Fibroblast of the aortic adventitia (primary cell): ENCODE measurements around the gene SERINC3. TPM values are rescaled to one million over a fixed set of nuclear protein-coding genes. Genes with fewer than 3 reads are reported as not detected.

Experiments
- DNase-seq: peaks from one replicate; pipeline ENCODE4 v3.0.0-alpha.2; 2010; ENCODE audit warnings: low read depth
- H3K4me3 ChIP-seq: 2 replicates; pipeline ENCODE4 v1.5.1; 2011; ENCODE audit warnings: low read depth, mild to moderate bottlenecking, control low read depth, low read length, moderate library complexity
- total RNA-seq: library from RNA; depleted of rRNA; stranded (reverse); fragments of >200 nt; gene quantifications from 2 replicates; pipeline ENCODE4 v1.2.3, GENCODE V29; 2012; ENCODE audit warnings: low replicate concordance
- TF ChIP-seq, protein P1 (sequence below): IDR thresholded peaks from 2 replicates; pipeline ENCODE4 v1.5.1; 2011; ENCODE audit warnings: mild to moderate bottlenecking, low read length, control low read depth, inconsistent platforms; ENCODE audit not compliant: insufficient read depth

The SERINC3 gene
- total RNA-seq, 1 donor = 160 TPM

DNA sequence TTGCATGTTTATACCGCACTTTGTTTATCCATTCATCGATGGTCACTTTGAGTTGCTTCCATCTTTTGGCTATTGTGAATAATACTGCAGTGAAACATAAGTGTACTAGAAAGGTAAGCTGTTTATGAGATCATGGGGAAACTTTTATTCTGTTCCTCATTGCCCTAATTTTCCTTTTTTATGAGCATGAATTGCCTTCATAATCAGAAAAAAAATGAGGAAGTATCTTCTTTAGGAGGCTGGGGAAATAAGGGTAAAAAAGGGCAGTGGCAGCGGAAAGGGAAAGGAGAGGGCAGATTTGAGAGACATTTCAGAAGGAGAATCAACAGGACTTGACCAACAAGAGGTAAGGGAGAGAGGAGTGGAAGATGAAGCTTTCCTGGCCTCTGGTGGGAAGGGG is 14.3 kb upstream of the SERINC3 start:
- H3K4me3 ChIP-seq = no peak overlapping the region
- TF ChIP-seq, protein P1, sequence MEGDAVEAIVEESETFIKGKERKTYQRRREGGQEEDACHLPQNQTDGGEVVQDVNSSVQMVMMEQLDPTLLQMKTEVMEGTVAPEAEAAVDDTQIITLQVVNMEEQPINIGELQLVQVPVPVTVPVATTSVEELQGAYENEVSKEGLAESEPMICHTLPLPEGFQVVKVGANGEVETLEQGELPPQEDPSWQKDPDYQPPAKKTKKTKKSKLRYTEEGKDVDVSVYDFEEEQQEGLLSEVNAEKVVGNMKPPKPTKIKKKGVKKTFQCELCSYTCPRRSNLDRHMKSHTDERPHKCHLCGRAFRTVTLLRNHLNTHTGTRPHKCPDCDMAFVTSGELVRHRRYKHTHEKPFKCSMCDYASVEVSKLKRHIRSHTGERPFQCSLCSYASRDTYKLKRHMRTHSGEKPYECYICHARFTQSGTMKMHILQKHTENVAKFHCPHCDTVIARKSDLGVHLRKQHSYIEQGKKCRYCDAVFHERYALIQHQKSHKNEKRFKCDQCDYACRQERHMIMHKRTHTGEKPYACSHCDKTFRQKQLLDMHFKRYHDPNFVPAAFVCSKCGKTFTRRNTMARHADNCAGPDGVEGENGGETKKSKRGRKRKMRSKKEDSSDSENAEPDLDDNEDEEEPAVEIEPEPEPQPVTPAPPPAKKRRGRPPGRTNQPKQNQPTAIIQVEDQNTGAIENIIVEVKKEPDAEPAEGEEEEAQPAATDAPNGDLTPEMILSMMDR = no peak
- DNase-seq = no peak

DNA sequence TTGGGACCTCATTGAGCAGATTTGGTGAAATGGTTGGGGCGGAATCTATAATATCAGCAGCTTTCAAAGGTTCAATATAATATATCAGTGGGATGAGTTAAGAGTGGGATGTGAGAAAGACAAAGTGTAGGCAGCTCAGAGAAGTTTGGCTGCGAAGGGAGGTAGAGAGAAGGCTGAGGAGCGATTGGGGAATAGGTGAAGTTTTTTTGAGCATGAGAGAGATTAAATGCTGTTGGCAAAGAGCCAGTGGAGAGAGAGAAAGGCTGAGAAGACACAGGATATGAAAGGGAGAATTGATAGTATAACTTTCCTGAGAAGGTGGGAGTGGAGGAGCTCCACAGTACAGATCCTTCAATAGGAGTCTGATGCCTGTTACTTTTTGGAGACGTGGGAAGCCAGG is 12.1 kb upstream of the SERINC3 start:
- H3K4me3 ChIP-seq = no peak overlapping the region
- DNase-seq = no peak
- TF ChIP-seq, protein P1 = no peak

DNA sequence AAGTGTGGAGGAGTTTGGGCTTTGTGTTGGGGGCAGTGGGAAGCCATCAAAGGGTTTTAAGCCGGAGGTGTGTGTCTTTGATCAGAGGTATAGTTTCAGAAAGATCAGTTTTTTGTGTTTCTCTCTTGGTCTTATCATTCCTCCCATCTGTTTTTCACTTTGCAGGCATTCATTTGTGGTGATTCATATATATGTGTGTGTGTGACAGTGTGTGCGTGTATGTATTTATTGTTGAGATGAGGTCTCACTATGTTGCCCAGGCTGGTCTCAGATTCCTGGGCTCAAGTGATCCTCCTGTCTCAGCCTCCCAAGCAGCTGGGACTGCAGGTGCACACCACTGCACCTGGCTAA is 11.1 kb upstream of the SERINC3 start:
- TF ChIP-seq, protein P1 = no peak
- DNase-seq = peak; percentile 59
- peak overlapping the region; percentile 79 for H3K4me3 ChIP-seq

DNA sequence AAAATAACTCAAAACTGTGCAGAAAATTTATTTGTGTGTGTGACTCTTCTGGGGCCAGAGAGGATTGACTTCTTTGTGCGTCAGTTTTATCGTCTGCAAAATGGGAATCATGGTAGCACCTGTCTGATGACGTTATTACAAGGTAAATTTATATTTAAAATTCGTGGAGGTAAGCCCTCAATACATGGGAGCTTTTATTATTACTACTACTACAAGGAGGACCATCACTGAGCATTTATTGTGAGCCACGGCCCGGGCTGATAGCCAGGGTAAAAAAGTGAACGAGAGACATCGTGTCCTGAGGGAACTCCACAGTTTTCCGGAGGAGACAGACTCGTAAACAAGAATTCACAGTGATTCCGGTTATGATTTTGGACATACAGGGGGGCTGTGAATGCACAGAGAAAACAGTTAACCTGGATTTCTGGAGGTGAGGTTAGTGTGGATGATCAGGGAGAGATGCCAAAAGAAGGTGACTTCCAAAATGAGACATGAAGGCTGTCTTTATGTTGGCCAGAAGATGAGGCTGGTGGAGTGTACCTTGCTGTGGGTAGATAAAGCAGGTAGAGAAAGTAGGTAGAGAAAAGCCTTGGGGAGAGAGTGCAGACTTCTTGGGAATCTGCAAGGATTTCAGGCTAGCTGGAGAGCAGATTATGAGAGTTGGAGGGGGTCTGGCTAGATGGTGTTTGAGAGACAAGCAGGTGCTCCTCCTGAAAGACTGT is 10.6 kb upstream of the SERINC3 start:
- TF ChIP-seq, protein P1 = no peak
- peak overlapping the region; percentile 79 for H3K4me3 ChIP-seq
- DNase-seq = no peak

DNA sequence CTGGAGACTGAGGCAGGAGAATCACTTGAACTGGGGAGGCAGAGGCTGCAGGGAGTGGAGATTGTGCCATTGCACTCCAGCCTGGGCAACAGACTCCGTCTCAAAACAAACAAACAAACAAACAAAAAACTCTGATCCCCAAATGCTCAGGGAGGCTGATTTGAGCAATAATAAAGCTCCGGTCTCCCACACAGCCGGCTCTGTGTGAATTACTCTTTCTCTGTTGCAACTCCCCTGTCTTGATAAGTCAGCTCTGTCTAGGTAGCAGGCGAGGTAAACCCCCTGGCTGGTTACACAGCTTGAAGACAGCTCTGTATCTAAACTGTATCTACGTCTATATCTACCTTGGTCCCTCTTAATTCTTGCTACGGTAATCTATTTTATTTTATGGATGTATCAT is 6.4 kb upstream of the SERINC3 start:
- TF ChIP-seq, protein P1 = no peak
- DNase-seq = no peak
- H3K4me3 ChIP-seq = no peak overlapping the region

DNA sequence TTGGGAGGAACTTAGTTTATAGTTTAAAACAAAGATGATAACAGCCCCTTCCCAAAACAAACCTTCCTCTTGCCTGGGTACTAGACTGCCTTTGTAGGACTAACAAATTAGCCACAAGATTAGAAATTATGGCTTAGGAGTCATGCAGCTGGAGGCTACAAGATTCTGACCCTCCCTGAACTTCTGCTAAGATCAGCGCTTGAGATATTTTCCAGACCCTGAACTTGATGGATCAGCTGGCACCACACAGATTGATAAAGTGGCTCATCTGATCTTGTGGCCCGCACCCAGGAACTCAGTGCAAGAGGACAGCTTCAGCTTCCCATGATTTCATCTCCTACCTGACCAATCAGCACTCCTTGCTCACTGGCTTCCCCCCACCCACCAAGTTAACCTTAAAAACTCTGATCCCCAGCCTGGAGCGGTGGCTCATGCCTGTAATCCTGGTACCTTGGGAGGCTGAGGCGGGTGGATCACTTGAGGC is 5.9 kb upstream of the SERINC3 start:
- TF ChIP-seq, protein P1 = no peak
- no peak overlapping the region for H3K4me3 ChIP-seq
- no peak for DNase-seq

DNA sequence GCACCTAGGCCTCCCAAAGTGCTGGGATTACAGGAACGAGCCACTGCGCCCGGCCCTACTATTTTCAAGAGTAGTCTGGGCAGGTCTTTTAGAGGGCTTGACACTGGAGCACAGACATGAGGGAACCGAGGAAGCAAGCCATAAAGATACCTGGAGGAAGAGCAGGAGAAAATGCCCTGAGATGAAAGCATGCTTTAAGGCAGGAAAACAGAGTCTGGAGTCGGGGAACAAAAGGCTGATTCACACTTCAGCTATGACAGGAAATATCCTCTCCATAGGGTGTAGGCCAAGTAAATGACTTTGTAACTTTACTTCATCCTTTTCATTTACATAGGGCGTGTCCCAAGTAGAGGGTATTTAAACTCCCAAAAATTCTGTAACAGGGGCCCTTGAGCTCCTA is 4.3 kb upstream of the SERINC3 start:
- TF ChIP-seq, protein P1 = no peak
- H3K4me3 ChIP-seq = no peak overlapping the region
- peak; percentile 56 for DNase-seq
